Activated CD4-positive, alpha-beta memory T cell treated with anti-CD3 and anti-CD28 coated beads, Interleukin-2, amount 10 ng/mL, durations not matched to agents 7 days and 5 days (primary cell): ENCODE results near the gene ORM1. TPM values are rescaled to one million over a fixed set of nuclear protein-coding genes. Genes with fewer than 3 reads are reported as not detected.

Experiments used
- CTCF ChIA-PET: fragments of 350-600 bp; sonication (Branson Sonifier 250); formaldehyde crosslinking; loops from one replicate; lab custom pipeline; 2021; ENCODE audit warnings: antibody characterized with exemption, inconsistent platforms; lab: Charles Lee
- POLR2A ChIA-PET: fragments of 350-600 bp; sonication (Branson Sonifier 250); formaldehyde crosslinking; loops from one replicate; lab custom pipeline; 2021; ENCODE audit warnings: antibody characterized with exemption; lab: Charles Lee
- DNase-seq: peaks from one replicate; pipeline ENCODE4 v3.0.0-alpha.2; 2020
- H3K27ac Mint-ChIP-seq: one replicate; pipeline ENCODE4 v1.8.0; 2021; ENCODE audit warnings: mild to moderate bottlenecking, mixed read lengths
- H3K27me3 Mint-ChIP-seq: one replicate; pipeline ENCODE4 v1.8.0; 2021; ENCODE audit warnings: mixed read lengths
- H3K36me3 Mint-ChIP-seq: one replicate; pipeline ENCODE4 v1.8.0; 2021; ENCODE audit warnings: low read depth, mixed read lengths
- H3K4me1 Mint-ChIP-seq: one replicate; pipeline ENCODE4 v1.8.0; 2021; ENCODE audit warnings: mixed read lengths
- H3K4me3 Mint-ChIP-seq: one replicate; pipeline ENCODE4 v1.8.0; 2021; ENCODE audit warnings: mild to moderate bottlenecking, mixed read lengths
- H3K9me3 Mint-ChIP-seq: one replicate; pipeline ENCODE4 v1.8.0; 2021; ENCODE audit warnings: mixed read lengths
- total RNA-seq, 2 experiments: library from RNA; stranded (reverse); gene quantifications; one replicate each; pipeline ENCODE4 v1.2.3, GENCODE V29; 2021

ORM1 gene
- total RNA-seq, 2 experiments from 2014 or later = not detected

DNA sequence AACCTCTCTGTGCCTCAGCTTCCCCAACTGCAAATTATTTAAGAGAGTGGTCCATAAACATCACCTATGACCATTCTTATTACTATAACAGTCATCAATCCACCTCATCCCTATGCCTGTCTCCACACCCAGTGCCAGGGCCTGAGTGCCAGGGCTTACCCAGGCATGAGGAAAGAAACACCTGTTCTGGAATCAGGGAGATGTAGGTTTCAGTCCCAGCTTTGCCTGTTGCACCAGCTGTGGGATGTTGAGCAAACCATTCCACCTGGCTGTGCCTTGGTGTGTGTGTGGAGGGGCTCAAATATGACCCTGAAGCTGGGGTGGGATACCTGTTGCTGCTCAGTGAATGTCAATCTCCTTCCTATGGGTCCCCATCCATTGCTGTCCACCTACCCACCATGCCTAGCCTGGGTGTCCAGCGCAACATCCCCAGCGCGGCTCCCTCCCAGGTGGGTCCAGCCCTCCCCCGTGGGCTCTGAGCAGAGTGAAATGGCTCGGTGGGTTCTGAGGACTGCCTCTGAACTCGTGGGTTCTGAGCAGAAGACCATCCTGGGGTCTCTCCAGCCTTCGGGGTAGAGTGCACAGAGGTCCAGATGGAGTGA is 48.5 kb downstream of the ORM1 start:
- no peak for DNase-seq
- ChIA-PET CTCF (interaction anchor here (1.0 to 1.6 kb wide), 3 partner anchors 12 to 34 kb away, joined by 3 to 5 read pairs (median 4); no protein-coding TSS in a partner anchor), POLR2A (interaction anchor here (0.9 to 17.7 kb wide), 6 partner anchors 8 to 320 kb away, joined by 3 to 633 read pairs (median 5); partner anchors contain the start of genes AKNA and ATP6V1G1)
- Mint-ChIP-seq H3K4me3 (peak overlapping the region; percentile 71), H3K4me1 (peaks cover 94% of the 10 kb centered on the region), H3K27me3 (no peaks in the 10 kb centered on the region), H3K36me3 (peaks cover 90% of the 10 kb centered on the region), H3K27ac (peak overlapping the region; percentile 93), H3K9me3 (no peaks in the 10 kb centered on the region)

- ChIA-PET CTCF (interaction anchor here (0.7 to 1.7 kb wide), 8 partner anchors 8 to 220 kb away, joined by 3 to 33 read pairs (median 4); partner anchors contain the start of gene AKNA), POLR2A (interaction anchor here (1.0 to 17.7 kb wide), 7 partner anchors 9 to 216 kb away, joined by 3 to 633 read pairs (median 5); partner anchors contain the start of genes AKNA and ATP6V1G1)
- Mint-ChIP-seq H3K4me1 (peaks cover 94% of the 10 kb centered on the region), H3K4me3 (peak overlapping the region; percentile 71), H3K36me3 (peaks cover 90% of the 10 kb centered on the region), H3K27ac (peak overlapping the region; percentile 93), H3K9me3 (no peaks in the 10 kb centered on the region), H3K27me3 (no peaks in the 10 kb centered on the region)
- DNase-seq = peak; percentile 72
Observed at GRCh38 chr9:114371973-114372917, 49.3 kb downstream of the ORM1 start.

GRCh38 chr9:114372921-114373448 is 50.1 kb downstream of the ORM1 start:
- peaks cover 90% of the 10 kb centered on the region for H3K36me3 Mint-ChIP-seq
- no peaks in the 10 kb centered on the region for H3K9me3 Mint-ChIP-seq
- CTCF ChIA-PET = interaction anchor here (0.7 to 1.7 kb wide), 8 partner anchors 8 to 1634 kb away, joined by 3 to 33 read pairs (median 4); partner anchors contain the start of gene AKNA
- H3K27me3 Mint-ChIP-seq = no peaks in the 10 kb centered on the region
- peaks cover 94% of the 10 kb centered on the region for H3K4me1 Mint-ChIP-seq
- H3K4me3 Mint-ChIP-seq = peak overlapping the region; percentile 71
- POLR2A ChIA-PET = interaction anchor here (1.2 to 17.7 kb wide), 6 partner anchors 9 to 37 kb away, joined by 3 to 633 read pairs (median 6); partner anchors contain the start of gene AKNA
- peak; percentile 92 for DNase-seq
- H3K27ac Mint-ChIP-seq = peak overlapping the region; percentile 93

DNA sequence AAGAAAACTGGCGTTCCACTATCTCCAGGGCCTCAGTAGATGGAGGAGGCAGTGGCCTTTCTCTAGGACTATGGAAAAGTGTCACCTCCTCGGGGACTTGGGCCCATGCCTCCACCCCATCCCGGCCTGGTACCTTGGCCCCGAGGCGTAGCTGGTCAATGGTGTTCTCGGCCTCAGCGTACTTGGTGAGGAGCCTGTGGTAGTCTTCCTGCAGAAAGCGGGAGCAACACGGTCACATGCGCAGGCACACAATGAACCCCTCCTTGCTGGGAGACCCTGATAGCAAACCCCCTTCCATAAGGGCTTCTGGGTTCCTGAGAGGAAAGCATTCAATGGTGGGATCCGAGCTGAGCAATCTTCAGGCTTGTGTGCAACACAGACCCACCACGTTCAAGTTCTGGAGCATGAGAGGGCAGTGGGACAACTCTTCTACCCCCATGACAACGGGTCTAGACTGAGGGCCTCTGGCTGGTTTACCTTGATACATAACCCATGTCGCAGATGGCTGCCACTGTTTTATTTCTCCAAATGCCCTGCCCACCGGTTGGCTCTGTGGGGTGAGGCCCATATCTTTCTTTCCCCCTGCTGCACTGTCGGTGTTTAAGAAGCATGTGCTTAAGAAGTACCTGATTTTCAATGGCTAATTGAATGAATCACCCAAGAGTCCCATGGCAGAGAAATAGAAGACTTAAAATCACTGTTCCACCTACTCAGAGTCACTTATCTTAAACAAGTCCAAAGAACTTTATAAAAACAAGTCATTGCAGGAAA is 51.2 kb downstream of the ORM1 start:
- Mint-ChIP-seq H3K4me1 (peaks cover 95% of the 10 kb centered on the region), H3K27ac (peak overlapping the region; percentile 93), H3K36me3 (peaks cover 92% of the 10 kb centered on the region), H3K4me3 (peak overlapping the region; percentile 36), H3K27me3 (no peaks in the 10 kb centered on the region), H3K9me3 (no peaks in the 10 kb centered on the region)
- CTCF ChIA-PET = interaction anchor here (0.7 to 1.8 kb wide), 6 partner anchors 9 to 1635 kb away, joined by 3 to 33 read pairs (median 5); partner anchors contain the start of gene AKNA
- DNase-seq = no peak
- POLR2A ChIA-PET = interaction anchor here (0.7 to 17.7 kb wide), 4 partner anchors 11 to 23 kb away, joined by 3 to 633 read pairs (median 26); partner anchors contain the start of gene AKNA

GRCh38 chr9:114374936-114375335 is 52.0 kb downstream of the ORM1 start:
- Mint-ChIP-seq H3K27ac (peak overlapping the region; percentile 93), H3K4me3 (peak overlapping the region; percentile 8), H3K4me1 (peaks cover 95% of the 10 kb centered on the region), H3K36me3 (peaks cover 92% of the 10 kb centered on the region), H3K27me3 (no peaks in the 10 kb centered on the region), H3K9me3 (no peaks in the 10 kb centered on the region)
- ChIA-PET CTCF (interaction anchor here (0.9 to 1.8 kb wide), 3 partner anchors 10 to 24 kb away, joined by 3 to 6 read pairs (median 4); no protein-coding TSS in a partner anchor), POLR2A (interaction anchor here (0.7 to 17.7 kb wide), 2 partner anchors 11 to 12 kb away, joined by 3 to 633 read pairs; partner anchors contain the start of gene AKNA)
- no peak for DNase-seq

- peaks cover 94% of the 10 kb centered on the region for H3K4me1 Mint-ChIP-seq
- H3K9me3 Mint-ChIP-seq = no peaks in the 10 kb centered on the region
- no peaks in the 10 kb centered on the region for H3K27me3 Mint-ChIP-seq
- peak overlapping the region; percentile 31 for H3K4me3 Mint-ChIP-seq
- H3K36me3 Mint-ChIP-seq = peaks cover 91% of the 10 kb centered on the region
- no peak for DNase-seq
- H3K27ac Mint-ChIP-seq = peak overlapping the region; percentile 93
- ChIA-PET CTCF (interaction anchor here (0.9 to 1.4 kb wide), 2 partner anchors 10 to 23 kb away, joined by 3 to 6 read pairs; no protein-coding TSS in a partner anchor), POLR2A (interaction anchor here (1.2 to 17.7 kb wide), 4 partner anchors 9 to 27 kb away, joined by 3 to 633 read pairs (median 17); partner anchors contain the start of gene AKNA)
Observed at GRCh38 chr9:114375386-114376175, 52.7 kb downstream of the ORM1 start.

Other genes starting within 250 kb of the ORM1 start
- not detected for gene AMBP, start 244.8 kb upstream of the ORM1 start, total RNA-seq
- not detected for gene KIF12, start 223.8 kb upstream of the ORM1 start, total RNA-seq
- gene COL27A1, start 167.6 kb upstream of the ORM1 start, total RNA-seq = 1 to 10 TPM in 1 of 2 experiments, under 1 TPM in 1; 0.50 to 1.2 TPM
- not detected for gene ORM2, start 6.8 kb downstream of the ORM1 start, total RNA-seq
- gene AKNA, start 64.9 kb downstream of the ORM1 start, total RNA-seq = 100 to 1,000 TPM; 350 to 355 TPM
- gene WHRN, start 182.4 kb downstream of the ORM1 start, total RNA-seq = 1 to 10 TPM; 4.5 to 4.8 TPM